ENCODE data around the gene PHLDB3. TPM values are rescaled to one million over a fixed set of nuclear protein-coding genes. Genes with fewer than 3 reads are reported as not detected.
A peak's percentile ranks its signal among the peaks of the same experiment; 100 is the strongest.

PHLDB3 gene
- total RNA-seq, 1 donor from 2014 or later, result 13.4 TPM

- Histone ChIP-seq H3K79me2 (ENCODE audit: insufficient read depth, low read length) (no peaks in the 10 kb centered on the region), H3K4me1 (ENCODE audit: insufficient read depth, low read length) (peaks cover 3% of the 10 kb centered on the region), H3K9ac (ENCODE audit: low read length) (no peak overlapping the region), H3K4me2 (ENCODE audit: low read length) (no peak overlapping the region), H3K27ac (ENCODE audit: low read depth, low read length) (no peak overlapping the region), H4K20me1 (ENCODE audit: insufficient read depth, low read length) (no peaks in the 10 kb centered on the region), H3K27me3 (ENCODE audit: insufficient read depth, low read length) (peaks cover 7% of the 10 kb centered on the region), H3K4me3 (ENCODE audit: insufficient read depth, low read depth, low read length) (no peak overlapping the region), H3K9me3 (ENCODE audit: insufficient read depth, low read depth, low read length) (peaks cover 6% of the 10 kb centered on the region), H3K36me3 (ENCODE audit: insufficient read depth, low read length) (no peaks in the 10 kb centered on the region), H2AFZ (ENCODE audit: low read depth, low read length) (no peak overlapping the region)
- Mint-ChIP-seq H3K36me3 (ENCODE audit: low read depth, unreplicated experiment) (peaks cover 2% of the 10 kb centered on the region), H3K27ac (ENCODE audit: unreplicated experiment) (no peak overlapping the region), H3K4me1 (ENCODE audit: low read depth, unreplicated experiment) (no peaks in the 10 kb centered on the region), H3K27me3 (ENCODE audit: low read depth, unreplicated experiment) (peaks cover 43% of the 10 kb centered on the region), H3K9me3 (ENCODE audit: unreplicated experiment) (no peaks in the 10 kb centered on the region), H3K4me3 (ENCODE audit: unreplicated experiment) (no peak overlapping the region)
- TF ChIP-seq EZH2 (IDR thresholded peaks at IDR 0.05; ENCODE audit: insufficient read depth, low read length), result no peak
- no peak for FAIRE-seq
- DNase-seq (ENCODE audit: low read depth), result no peak
These were observed 44.1 kb downstream of the PHLDB3 start for GRCh38 chr19:43460362-43461016.

- no peak for FAIRE-seq
- Histone ChIP-seq H3K36me3 (ENCODE audit: insufficient read depth, low read length) (no peaks in the 10 kb centered on the region), H3K4me1 (ENCODE audit: insufficient read depth, low read length) (no peaks in the 10 kb centered on the region), H3K79me2 (ENCODE audit: insufficient read depth, low read length) (no peaks in the 10 kb centered on the region), H3K27me3 (ENCODE audit: insufficient read depth, low read length) (peaks cover 1% of the 10 kb centered on the region), H3K27ac (ENCODE audit: low read depth, low read length) (no peak overlapping the region), H3K9me3 (ENCODE audit: insufficient read depth, low read depth, low read length) (no peaks in the 10 kb centered on the region), H4K20me1 (ENCODE audit: insufficient read depth, low read length) (no peaks in the 10 kb centered on the region), H3K4me3 (ENCODE audit: insufficient read depth, low read depth, low read length) (no peak overlapping the region), H3K4me2 (ENCODE audit: low read length) (no peak overlapping the region), H3K9ac (ENCODE audit: low read length) (no peak overlapping the region), H2AFZ (ENCODE audit: low read depth, low read length) (no peak overlapping the region)
- TF ChIP-seq, protein P1, sequence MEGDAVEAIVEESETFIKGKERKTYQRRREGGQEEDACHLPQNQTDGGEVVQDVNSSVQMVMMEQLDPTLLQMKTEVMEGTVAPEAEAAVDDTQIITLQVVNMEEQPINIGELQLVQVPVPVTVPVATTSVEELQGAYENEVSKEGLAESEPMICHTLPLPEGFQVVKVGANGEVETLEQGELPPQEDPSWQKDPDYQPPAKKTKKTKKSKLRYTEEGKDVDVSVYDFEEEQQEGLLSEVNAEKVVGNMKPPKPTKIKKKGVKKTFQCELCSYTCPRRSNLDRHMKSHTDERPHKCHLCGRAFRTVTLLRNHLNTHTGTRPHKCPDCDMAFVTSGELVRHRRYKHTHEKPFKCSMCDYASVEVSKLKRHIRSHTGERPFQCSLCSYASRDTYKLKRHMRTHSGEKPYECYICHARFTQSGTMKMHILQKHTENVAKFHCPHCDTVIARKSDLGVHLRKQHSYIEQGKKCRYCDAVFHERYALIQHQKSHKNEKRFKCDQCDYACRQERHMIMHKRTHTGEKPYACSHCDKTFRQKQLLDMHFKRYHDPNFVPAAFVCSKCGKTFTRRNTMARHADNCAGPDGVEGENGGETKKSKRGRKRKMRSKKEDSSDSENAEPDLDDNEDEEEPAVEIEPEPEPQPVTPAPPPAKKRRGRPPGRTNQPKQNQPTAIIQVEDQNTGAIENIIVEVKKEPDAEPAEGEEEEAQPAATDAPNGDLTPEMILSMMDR (IDR thresholded peaks at IDR 0.05; ENCODE audit: insufficient read depth, low read depth, low read length), result no peak
- TF ChIP-seq EZH2 (IDR thresholded peaks at IDR 0.05; ENCODE audit: insufficient read depth, low read length), result no peak
- no peak overlapping the region for H3K27ac Mint-ChIP-seq (ENCODE audit: unreplicated experiment)
- H3K4me1 Mint-ChIP-seq (ENCODE audit: low read depth, unreplicated experiment), result no peaks in the 10 kb centered on the region
- no peaks in the 10 kb centered on the region for H3K9me3 Mint-ChIP-seq (ENCODE audit: unreplicated experiment)
- no peak for DNase-seq (ENCODE audit: low read depth)
- peaks cover 2% of the 10 kb centered on the region for H3K36me3 Mint-ChIP-seq (ENCODE audit: low read depth, unreplicated experiment)
- peaks cover 42% of the 10 kb centered on the region for H3K27me3 Mint-ChIP-seq (ENCODE audit: low read depth, unreplicated experiment)
- H3K4me3 Mint-ChIP-seq (ENCODE audit: unreplicated experiment), result no peak overlapping the region
These were observed 46.7 kb downstream of the PHLDB3 start for GRCh38 chr19:43457809-43458208.

- no peaks in the 10 kb centered on the region for H3K36me3 ChIP-seq (ENCODE audit: insufficient read depth, low read length)
- Mint-ChIP-seq H3K36me3 (ENCODE audit: low read depth, unreplicated experiment) (no peaks in the 10 kb centered on the region), H3K4me3 (ENCODE audit: unreplicated experiment) (no peak overlapping the region), H3K27ac (ENCODE audit: unreplicated experiment) (peak overlapping the region; percentile 48), H3K27me3 (ENCODE audit: low read depth, unreplicated experiment) (peaks cover 23% of the 10 kb centered on the region), H3K9me3 (ENCODE audit: unreplicated experiment) (peaks cover 7% of the 10 kb centered on the region), H3K4me1 (ENCODE audit: low read depth, unreplicated experiment) (peaks cover 2% of the 10 kb centered on the region)
- H3K27me3 ChIP-seq (ENCODE audit: insufficient read depth, low read length), result no peaks in the 10 kb centered on the region
- H3K27ac ChIP-seq (ENCODE audit: low read depth, low read length), result no peak overlapping the region
- H3K79me2 ChIP-seq (ENCODE audit: insufficient read depth, low read length), result no peaks in the 10 kb centered on the region
- FAIRE-seq (no peak), DNase-seq (ENCODE audit: low read depth) (no peak)
- H3K9ac ChIP-seq (ENCODE audit: low read length), result no peak overlapping the region
- H3K4me1 ChIP-seq (ENCODE audit: insufficient read depth, low read length), result no peaks in the 10 kb centered on the region
- no peaks in the 10 kb centered on the region for H4K20me1 ChIP-seq (ENCODE audit: insufficient read depth, low read length)
- H3K4me3 ChIP-seq (ENCODE audit: insufficient read depth, low read depth, low read length), result no peak overlapping the region
- no peak overlapping the region for H3K4me2 ChIP-seq (ENCODE audit: low read length)
- TF ChIP-seq EZH2 (IDR thresholded peaks at IDR 0.05; ENCODE audit: insufficient read depth, low read length), result no peak
- TF ChIP-seq, protein P1 (IDR thresholded peaks at IDR 0.05; ENCODE audit: insufficient read depth, low read depth, low read length), result no peak
- H3K9me3 ChIP-seq (ENCODE audit: insufficient read depth, low read depth, low read length), result peaks cover 5% of the 10 kb centered on the region
- no peak overlapping the region for H2AFZ ChIP-seq (ENCODE audit: low read depth, low read length)
These were observed 49.0 kb downstream of the PHLDB3 start for GRCh38 chr19:43455321-43456113.

All from astrocyte (in vitro differentiated cells and primary cell).